Transverse colon (tissue), 4 donors: ENCODE results near the gene OSM.

Experiments used
- CTCF ChIP-seq, 5 experiments: fragments of 200-600 bp in 3 of 5; fragments of 450-650 bp in 2 of 5; sonication (generic) in 3 of 5; IDR thresholded peaks; 1 replicate in 2 of 5; 2 replicates in 3 of 5; pipeline ENCODE4 v1.5.1; 2016 to 2017; ENCODE audit warnings: antibody characterized with exemption in 5 of 5, inconsistent platforms in 3 of 5, mild to moderate bottlenecking in 2 of 5, moderate library complexity in 1 of 5
- EP300 ChIP-seq: sonication (generic); formaldehyde crosslinking; IDR thresholded peaks from one replicate; pipeline ENCODE4 v1.6.1; 2017; ENCODE audit warnings: antibody characterized with exemption, low read depth
- POLR2A ChIP-seq: fragments of 450-650 bp; IDR thresholded peaks from one replicate; pipeline ENCODE4 v1.6.1; 2016; ENCODE audit warnings: antibody characterized with exemption, mild to moderate bottlenecking, moderate library complexity
- POLR2AphosphoS5 ChIP-seq, 3 donors: sonication (generic); formaldehyde crosslinking; IDR thresholded peaks; one replicate each; pipeline ENCODE4 v1.6.1; 2016; ENCODE audit warnings: antibody characterized with exemption in 3 of 3

- TF ChIP-seq CTCF (IDR thresholded peaks at IDR 0.05): no peak
- no peak for TF ChIP-seq EP300
- peak; percentile 18 for TF ChIP-seq POLR2A
- TF ChIP-seq POLR2AphosphoS5 (IDR thresholded peaks at IDR 0.05): peak in 1 of 3 donors; percentile 25
Measured at GRCh38 chr22:30253205-30253852, 13.3 kb downstream of the OSM start.
